ENCODE data around the gene PDGFC.
A peak's percentile ranks its signal among the peaks of the same experiment; 100 is the strongest.

The PDGFC gene

DNA sequence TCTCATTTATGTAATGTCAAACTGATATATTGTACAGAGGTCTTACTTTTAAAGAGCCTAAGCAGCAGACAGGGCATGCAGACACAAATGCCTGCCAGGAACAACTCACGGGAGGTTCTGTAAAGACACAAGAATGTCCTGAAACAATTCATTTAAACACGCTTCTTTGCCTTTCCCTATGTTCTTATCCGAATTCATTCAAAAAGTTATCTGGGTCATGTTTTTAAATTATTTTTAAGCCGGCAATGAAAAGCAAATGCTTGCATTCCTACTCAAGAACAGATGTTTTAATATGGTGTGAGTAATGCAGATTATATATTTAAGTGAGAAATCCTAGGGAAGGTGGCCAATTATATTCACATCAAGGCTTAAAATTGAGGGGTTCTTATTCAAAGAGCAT is 192.6 kb downstream of the PDGFC start:
- DNase-seq = no peak

DNA sequence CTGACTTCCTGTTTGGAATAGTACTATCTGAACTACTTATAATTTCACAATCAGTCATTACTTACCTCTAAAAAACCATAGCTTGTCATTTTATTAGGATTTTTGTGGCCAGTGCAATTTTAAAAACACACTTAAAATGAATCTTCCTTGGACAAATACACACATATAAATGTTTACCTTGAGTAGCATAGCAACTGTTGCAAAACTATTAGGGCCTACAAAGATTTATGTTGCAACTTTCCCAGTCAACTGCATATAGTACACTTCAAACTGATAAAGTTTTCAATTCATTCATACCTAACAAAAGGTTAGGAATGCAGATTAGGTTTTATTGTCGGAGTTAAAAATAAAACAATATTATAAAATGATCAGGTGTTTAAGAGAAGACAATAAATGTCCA is 193.0 kb downstream of the PDGFC start:
- no peak for DNase-seq

- DNase-seq = no peak
Measured at GRCh38 chr4:156778093-156778492, 193.5 kb downstream of the PDGFC start.

DNA sequence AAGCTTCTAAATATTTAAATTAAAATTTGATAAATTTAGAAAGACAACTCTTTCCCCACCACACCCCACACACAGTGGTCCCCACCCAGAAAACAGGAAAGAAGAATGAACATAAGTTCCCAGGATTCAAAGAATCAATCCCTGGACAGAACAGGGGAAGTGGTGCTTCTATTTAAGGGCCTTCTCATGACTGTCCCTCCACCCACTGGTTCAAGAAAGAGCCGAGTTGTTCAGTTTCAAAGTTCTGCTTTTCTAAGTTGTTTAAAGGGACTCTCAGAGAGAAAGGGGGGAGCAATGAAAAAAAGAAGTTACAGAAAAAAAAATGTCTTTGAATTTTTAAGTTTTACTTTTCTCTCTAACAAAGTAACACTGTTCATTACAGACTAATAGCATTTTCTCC is 195.8 kb downstream of the PDGFC start:
- no peak for DNase-seq

GRCh38 chr4:156774422-156774821 is 197.2 kb downstream of the PDGFC start:
- no peak for DNase-seq

GRCh38 chr4:156773648-156774357 is 197.8 kb downstream of the PDGFC start:
- no peak for DNase-seq

DNA sequence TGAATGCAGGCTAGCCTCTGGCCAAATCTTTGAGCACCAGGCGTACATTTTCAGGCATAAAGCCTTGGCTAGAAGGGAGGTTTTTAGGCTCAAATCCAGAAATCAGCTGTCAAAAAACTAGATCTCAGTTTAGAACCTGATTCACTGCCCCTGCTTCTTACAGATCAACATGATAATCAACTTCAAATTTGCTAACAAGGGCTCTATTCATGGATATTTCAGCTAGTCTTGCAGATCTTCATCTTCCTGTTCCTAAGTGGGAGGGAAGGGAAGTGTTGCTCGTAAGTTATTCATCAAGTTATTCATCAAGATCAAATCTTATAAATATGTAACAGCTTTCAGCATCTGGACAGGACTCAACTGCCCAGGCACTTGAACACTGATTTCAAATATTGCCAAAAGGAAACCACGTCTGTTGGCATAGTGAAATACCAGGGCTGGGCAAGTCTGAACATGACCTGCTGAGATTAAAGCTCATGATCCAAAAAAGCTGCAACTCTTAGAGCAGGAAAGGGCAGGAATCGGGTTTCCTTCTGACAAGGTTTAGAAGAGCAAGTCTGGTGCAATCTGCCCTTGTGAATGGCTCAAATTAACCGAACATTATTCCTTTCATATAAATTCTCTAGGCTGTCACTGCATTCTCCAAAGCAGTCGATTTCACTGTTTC is 200.3 kb downstream of the PDGFC start:
- peak; percentile 58 to 91 (median 66) for DNase-seq

DNA sequence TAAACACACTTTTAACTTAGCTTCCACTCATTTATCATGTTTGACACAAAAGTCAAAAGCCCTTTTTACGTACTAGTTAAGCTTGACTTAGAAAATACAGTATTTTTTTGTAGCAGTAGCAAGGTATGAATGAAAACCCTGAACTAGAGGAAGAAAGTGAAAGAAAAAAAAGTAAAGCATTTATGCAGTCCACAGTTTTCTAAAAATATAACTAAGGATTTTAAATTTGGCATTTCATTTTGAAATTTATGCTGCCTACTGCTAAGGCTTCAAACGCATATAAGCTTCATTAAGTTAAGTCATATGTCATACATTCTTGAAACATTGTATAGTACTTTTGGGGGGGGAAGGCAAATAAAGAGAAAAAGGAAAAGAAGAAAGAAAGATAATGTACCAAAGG is 201.5 kb downstream of the PDGFC start:
- DNase-seq = no peak

DNA sequence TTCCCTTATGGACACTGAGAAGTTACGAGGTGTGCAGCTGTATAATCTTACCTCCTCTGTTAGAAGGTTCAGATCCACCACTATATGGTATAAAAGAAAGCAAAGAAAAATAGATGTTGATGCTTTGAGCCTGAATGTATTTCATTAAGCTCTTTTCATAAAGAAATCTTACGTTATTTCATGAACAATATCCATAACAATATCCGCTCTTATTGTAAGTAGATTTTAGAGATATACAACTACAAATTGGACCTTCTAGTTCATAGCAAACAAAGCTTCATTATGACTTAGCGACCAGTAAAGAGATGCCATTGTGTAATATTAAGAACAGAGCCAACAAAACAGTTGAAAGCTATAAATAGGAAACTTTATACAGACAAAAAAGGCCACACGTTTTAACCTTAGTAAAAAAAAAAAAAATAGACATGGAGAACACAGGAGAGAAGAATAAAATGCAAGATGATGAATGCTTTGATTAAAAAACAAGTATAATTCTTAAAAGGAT is 203.6 kb downstream of the PDGFC start:
- no peak for DNase-seq

GRCh38 chr4:156766846-156767245 is 204.8 kb downstream of the PDGFC start:
- DNase-seq = no peak

DNA sequence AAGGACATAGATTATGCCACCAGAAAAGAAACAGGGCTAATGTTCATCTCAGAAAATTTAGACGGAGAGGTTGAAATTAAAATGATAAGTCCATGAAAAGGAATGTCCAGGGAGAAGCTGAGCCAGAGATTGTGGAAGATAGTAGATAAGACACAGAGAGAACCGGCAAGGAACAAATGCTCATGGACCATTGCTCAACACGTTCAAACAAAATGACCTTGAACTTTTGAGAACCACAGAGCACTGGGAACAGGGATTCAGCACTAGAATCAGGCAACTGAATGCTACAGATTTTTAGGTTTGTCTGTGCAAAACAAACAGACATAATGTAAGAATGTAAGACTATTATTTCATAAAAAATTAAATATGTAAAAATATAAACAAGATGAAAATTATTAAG is 206.3 kb downstream of the PDGFC start:
- no peak for DNase-seq

DNA sequence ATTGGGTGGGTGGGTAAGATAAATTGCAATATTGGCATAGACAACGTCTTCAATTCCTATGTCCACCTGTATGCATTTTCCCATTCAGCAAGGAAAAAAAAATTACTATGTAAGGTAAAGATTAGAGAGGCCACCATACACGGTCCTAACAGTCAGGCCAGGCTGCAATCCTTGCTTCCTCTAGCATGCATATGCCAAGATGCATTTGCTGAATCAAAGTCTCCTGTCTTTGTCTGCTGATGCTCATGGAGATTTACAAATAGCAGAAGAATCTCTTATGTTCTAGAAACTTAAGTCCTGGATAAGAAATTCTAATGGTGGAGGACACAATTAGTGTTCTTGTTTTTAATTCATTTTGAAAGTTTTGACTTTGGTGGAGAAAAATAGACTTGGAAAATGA is 206.8 kb downstream of the PDGFC start:
- DNase-seq = no peak

DNA sequence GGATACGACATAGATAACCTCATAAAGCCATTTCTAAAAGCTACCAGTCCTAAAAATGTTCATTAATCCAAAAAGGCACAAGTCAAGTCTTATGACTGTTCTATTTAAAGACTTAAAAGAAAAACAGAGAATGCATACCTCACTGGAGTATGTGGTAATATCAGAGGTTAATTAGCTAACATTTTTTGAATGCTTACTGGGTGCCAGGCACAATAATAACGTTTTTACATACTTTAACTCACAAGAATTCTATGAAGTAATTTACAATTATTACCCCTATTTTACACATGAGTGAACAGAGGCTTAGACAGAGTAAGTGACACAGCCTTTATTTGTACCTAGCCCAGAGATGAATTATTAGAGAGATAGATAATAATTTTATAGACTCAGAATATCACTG is 207.5 kb downstream of the PDGFC start:
- DNase-seq = no peak

- peak; percentile 2 to 74 (median 27) for DNase-seq
Measured at GRCh38 chr4:156763511-156763910, 208.1 kb downstream of the PDGFC start.

DNA sequence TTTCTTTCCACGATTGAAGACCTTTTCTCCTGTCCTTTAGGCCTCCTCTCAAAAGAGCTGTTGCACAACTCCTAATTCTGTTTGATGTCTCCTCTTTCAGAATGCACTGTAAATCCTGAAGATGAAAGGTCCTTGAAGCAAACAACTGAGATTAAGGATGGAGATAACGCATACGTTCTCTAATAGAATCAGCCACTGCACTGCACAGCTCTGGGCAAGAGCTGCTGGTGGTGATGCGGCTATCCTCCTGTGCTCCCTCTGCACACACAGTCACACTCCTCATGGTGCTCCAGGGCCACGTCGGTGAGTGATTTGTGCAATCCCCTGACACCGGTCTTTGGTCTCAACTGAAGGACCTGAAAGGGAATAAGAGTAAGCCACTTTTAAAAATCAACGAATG is 208.7 kb downstream of the PDGFC start:
- DNase-seq = peak in 2 of 3 experiments; percentile 4 to 37

DNA sequence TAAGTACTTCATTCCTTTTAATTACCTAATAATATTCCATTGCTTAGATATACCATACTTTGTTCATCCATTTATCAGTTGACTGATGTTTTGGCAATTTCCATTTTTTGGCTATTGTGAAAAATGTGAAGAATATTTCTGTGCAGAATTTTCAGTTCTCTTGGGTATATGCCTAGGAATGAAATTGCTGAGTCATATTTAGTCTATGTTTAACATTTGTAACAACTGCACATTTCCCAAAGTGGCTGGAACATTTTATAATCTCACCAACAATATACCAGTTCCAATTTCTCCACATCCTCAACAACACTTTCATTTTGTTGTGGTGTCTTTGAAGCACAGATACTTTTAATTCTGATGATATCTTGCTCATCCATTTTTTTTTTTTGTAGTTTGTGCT is 215.5 kb downstream of the PDGFC start:
- no peak for DNase-seq

GRCh38 chr4:156754832-156755570 is 216.6 kb downstream of the PDGFC start:
- no peak for DNase-seq

GRCh38 chr4:156751486-156751885 is 220.1 kb downstream of the PDGFC start:
- DNase-seq = no peak

DNA sequence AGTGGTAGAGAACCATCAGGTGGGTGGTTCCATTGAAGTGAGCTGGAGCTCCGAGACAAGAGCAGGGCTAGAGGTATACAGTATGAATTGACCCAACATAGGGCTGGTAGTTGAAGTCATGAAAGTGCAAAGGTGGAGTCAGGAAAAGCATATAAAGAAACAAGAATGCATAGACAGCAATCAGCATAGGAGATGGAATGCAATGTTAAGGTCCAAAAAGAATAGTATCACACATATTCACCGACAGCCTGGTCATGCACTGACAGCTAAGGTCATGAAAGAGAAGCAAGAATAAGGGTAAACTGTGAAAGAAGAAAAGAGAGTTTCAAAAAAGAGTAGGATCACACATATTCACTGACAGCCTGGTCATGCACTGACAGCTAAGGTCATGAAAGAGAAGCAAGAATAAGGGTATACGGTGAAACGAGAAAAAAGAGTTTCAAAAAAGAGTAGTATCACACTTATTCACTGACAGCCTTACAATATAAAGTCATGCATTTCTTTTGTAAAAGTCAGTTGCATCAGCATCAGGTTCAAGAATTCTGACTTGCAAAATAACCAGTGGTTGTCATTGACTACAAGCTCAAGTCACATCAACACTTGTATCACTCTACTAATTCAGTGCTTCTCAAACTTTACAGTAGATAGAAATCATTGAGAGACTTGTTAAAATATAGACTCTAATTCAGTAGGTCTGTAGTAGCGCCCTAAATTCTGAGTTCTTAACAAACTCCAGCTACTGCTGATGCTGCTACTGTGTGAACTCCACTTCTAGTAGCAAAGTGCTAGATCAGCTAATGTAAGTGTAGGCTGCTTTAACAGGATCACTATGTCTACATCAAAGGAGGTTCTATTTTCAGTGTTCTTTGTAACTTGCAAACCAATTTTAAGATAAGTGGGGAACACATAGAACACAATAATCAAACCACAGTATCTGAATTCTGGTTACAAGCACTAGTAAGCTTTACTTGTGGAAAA is 221.9 kb downstream of the PDGFC start:
- DNase-seq = no peak

- DNase-seq = no peak
Measured at GRCh38 chr4:156746111-156746510, 225.5 kb downstream of the PDGFC start.

DNA sequence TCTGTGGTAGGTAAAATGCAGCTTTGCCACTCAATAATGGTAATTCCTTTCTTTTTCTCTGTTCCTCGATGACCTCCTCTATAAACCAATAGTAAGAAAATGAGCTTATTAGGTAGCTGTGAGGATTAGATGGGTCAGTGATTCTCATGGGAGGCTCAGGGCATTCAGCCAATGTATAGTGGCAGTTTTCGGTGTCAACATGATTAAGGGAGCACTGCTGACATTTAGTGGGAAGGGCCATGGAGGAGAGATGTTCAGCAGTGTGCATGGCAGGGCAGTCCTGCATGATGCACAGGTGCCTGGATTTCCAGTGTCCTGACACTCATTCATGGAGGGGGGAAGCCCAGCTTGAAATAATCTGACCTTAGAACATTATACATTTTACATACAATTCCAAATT is 232.8 kb downstream of the PDGFC start:
- DNase-seq = no peak
